ENCODE measurements around the gene UBFD1.
"Not testable (repeated sequence)": the region's sequence is repeated elsewhere in the genome, so short reads cannot be mapped to it uniquely, and the experiment has no call there.

The UBFD1 gene

DNA sequence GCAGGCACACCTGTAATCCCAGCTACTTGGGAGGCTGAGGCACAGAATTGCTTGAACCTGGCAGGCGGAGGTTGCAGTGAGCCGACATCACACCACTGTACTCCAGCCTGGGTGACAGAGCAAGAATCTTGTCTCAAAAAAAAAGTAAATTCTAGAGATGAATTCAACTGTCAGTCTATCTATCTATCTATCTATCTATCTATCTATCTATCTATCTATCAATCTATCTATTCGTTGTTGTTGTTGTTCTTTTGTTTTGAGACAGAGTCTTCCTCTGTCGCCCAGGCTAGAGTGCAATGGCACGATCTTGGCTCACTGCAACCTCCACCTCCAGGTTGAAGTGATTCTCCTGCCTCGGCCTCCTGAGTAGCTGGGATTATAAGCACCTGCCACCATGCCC lies 53.4 kb downstream of the UBFD1 start:
- DNase-seq = not testable (repeated sequence)

DNA sequence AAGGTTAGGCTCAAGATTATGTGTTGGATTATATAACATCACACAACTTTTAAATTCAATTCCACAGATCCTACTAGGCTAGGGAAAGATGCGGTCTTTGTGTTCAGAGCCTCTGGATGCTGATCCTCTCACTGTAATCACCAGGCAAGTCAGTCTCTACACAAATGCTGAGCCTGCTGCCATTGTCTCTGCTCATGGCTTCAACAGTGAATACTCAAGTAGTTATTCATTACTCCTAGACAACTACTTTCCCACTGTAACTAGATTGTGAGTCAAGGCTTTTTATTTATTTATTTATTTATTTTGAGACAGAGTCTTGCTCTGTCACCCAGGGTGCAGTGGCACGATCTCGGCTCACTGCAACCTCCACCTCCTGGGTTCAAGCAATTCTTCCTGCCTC lies 54.4 kb downstream of the UBFD1 start:
- DNase-seq = no peak

DNA sequence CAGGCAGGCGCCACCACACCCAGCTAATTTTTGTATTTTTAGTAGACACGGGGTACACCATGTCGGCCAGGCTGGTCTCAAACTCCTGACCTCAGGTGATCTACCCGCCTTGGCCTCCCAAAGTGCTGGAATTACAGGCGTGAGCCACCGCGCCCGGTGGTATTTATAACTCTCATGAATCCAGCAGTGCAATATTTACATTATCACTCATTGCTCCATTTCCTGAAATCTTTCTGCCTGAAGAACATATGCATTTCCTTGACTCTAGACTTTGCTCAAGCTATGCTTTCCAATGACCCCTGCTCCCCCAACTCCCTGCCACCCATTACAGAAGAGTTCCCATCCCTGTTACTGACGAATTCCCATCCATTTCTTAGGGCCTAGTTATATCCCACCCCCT lies 58.3 kb downstream of the UBFD1 start:
- no peak for DNase-seq
